ENCODE measurements around the gene SLC25A48.

SLC25A48 gene

DNA sequence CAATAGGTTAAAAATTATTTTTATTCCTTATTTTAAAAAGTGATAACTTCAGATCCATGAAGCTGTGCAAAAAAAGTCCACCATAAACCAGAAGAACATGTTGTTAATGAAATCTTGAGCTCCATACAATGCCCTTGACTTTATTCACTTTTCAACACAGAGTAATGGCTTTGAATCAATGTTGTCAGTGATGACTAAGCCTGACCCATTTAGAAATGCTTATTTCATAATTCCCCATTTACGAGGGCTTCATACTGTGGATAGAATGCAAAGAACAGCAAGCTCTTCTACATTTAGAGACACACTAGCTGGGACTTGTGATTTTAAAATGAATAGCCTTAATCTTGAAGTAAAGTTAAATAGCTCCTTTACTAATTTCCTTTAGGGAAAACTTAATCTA is 86.9 kb downstream of the SLC25A48 start:
- DNase-seq (no peak), ATAC-seq (ENCODE audit: insufficient read depth, low read depth) (no peak)
- Histone ChIP-seq H4K20me1 (ENCODE audit: insufficient read depth, low read length) (no peaks in the 10 kb centered on the region), H3K9me3 (ENCODE audit: insufficient read depth, low read length, severe bottlenecking) (no peaks in the 10 kb centered on the region), H3K4me3 (ENCODE audit: low read depth in 1 of 2, low read length in 2 of 2) (no peak overlapping the region), H3K27ac (ENCODE audit: low read length) (no peak overlapping the region), H3K9ac (ENCODE audit: low read depth, low read length) (no peak overlapping the region), H3K36me3 (ENCODE audit: insufficient read depth, low read length) (no peaks in the 10 kb centered on the region), H3K4me2 (ENCODE audit: insufficient read depth, low read length) (no peak overlapping the region), H2AFZ (ENCODE audit: low read depth, low read length) (no peak overlapping the region), H3K4me1 (ENCODE audit: insufficient read depth, low read length) (no peaks in the 10 kb centered on the region), H3K79me2 (ENCODE audit: insufficient read depth, low read length) (no peaks in the 10 kb centered on the region), H3K27me3 (ENCODE audit: insufficient read depth, low read length, poor library complexity) (peaks cover 28% of the 10 kb centered on the region)
- no peak for TF ChIP-seq EZH2 (IDR thresholded peaks at IDR 0.05; ENCODE audit: borderline replicate concordance, low read depth, low read length, severe bottlenecking)
- TF ChIP-seq, protein P1, sequence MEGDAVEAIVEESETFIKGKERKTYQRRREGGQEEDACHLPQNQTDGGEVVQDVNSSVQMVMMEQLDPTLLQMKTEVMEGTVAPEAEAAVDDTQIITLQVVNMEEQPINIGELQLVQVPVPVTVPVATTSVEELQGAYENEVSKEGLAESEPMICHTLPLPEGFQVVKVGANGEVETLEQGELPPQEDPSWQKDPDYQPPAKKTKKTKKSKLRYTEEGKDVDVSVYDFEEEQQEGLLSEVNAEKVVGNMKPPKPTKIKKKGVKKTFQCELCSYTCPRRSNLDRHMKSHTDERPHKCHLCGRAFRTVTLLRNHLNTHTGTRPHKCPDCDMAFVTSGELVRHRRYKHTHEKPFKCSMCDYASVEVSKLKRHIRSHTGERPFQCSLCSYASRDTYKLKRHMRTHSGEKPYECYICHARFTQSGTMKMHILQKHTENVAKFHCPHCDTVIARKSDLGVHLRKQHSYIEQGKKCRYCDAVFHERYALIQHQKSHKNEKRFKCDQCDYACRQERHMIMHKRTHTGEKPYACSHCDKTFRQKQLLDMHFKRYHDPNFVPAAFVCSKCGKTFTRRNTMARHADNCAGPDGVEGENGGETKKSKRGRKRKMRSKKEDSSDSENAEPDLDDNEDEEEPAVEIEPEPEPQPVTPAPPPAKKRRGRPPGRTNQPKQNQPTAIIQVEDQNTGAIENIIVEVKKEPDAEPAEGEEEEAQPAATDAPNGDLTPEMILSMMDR (IDR thresholded peaks at IDR 0.05; ENCODE audit: borderline replicate concordance, extremely low read depth, low read length, poor library complexity, severe bottlenecking) = no peak

GRCh38 chr5:135930029-135930948 is 95.8 kb downstream of the SLC25A48 start:
- Histone ChIP-seq H3K27me3 (ENCODE audit: insufficient read depth, low read length, poor library complexity) (peaks cover 4% of the 10 kb centered on the region), H3K9ac (ENCODE audit: low read depth, low read length) (no peak overlapping the region)

GRCh38 chr5:135930949-135931295 is 96.5 kb downstream of the SLC25A48 start:
- H3K36me3 ChIP-seq (ENCODE audit: insufficient read depth, low read length) = no peaks in the 10 kb centered on the region
- DNase-seq (no peak), ATAC-seq (ENCODE audit: insufficient read depth, low read depth) (no peak)
- TF ChIP-seq, protein P1 (IDR thresholded peaks at IDR 0.05; ENCODE audit: borderline replicate concordance, extremely low read depth, low read length, poor library complexity, severe bottlenecking) = no peak
- TF ChIP-seq EZH2 (IDR thresholded peaks at IDR 0.05; ENCODE audit: borderline replicate concordance, low read depth, low read length, severe bottlenecking) = no peak
- H3K9me3 ChIP-seq (ENCODE audit: insufficient read depth, low read length, severe bottlenecking) = no peaks in the 10 kb centered on the region
- peaks cover 4% of the 10 kb centered on the region for H3K27me3 ChIP-seq (ENCODE audit: insufficient read depth, low read length, poor library complexity)
- no peak overlapping the region for H2AFZ ChIP-seq (ENCODE audit: low read depth, low read length)
- H3K4me2 ChIP-seq (ENCODE audit: insufficient read depth, low read length) = no peak overlapping the region
- H3K9ac ChIP-seq (ENCODE audit: low read depth, low read length) = no peak overlapping the region
- no peaks in the 10 kb centered on the region for H4K20me1 ChIP-seq (ENCODE audit: insufficient read depth, low read length)
- no peaks in the 10 kb centered on the region for H3K79me2 ChIP-seq (ENCODE audit: insufficient read depth, low read length)
- H3K4me3 ChIP-seq (ENCODE audit: low read depth in 1 of 2, low read length in 2 of 2) = no peak overlapping the region
- no peak overlapping the region for H3K27ac ChIP-seq (ENCODE audit: low read length)
- H3K4me1 ChIP-seq (ENCODE audit: insufficient read depth, low read length) = no peaks in the 10 kb centered on the region

More at GRCh38 chr5:135930029-135930948, 95.8 kb downstream of the SLC25A48 start:
- Histone ChIP-seq H4K20me1 (ENCODE audit: insufficient read depth, low read length) (no peaks in the 10 kb centered on the region), H3K36me3 (ENCODE audit: insufficient read depth, low read length) (no peaks in the 10 kb centered on the region), H3K27ac (ENCODE audit: low read length) (no peak overlapping the region), H3K4me3 (ENCODE audit: low read depth in 1 of 2, low read length in 2 of 2) (no peak overlapping the region), H2AFZ (ENCODE audit: low read depth, low read length) (no peak overlapping the region), H3K4me2 (ENCODE audit: insufficient read depth, low read length) (no peak overlapping the region), H3K9me3 (ENCODE audit: insufficient read depth, low read length, severe bottlenecking) (no peaks in the 10 kb centered on the region), H3K79me2 (ENCODE audit: insufficient read depth, low read length) (no peaks in the 10 kb centered on the region), H3K4me1 (ENCODE audit: insufficient read depth, low read length) (no peaks in the 10 kb centered on the region)
- TF ChIP-seq, protein P1 (IDR thresholded peaks at IDR 0.05; ENCODE audit: borderline replicate concordance, extremely low read depth, low read length, poor library complexity, severe bottlenecking) = no peak
- TF ChIP-seq EZH2 (IDR thresholded peaks at IDR 0.05; ENCODE audit: borderline replicate concordance, low read depth, low read length, severe bottlenecking) = no peak
- DNase-seq (no peak), ATAC-seq (ENCODE audit: insufficient read depth, low read depth) (no peak)
